ENCODE data around the gene IRF6.
A peak's percentile ranks its signal among the peaks of the same experiment; 100 is the strongest.

DNA sequence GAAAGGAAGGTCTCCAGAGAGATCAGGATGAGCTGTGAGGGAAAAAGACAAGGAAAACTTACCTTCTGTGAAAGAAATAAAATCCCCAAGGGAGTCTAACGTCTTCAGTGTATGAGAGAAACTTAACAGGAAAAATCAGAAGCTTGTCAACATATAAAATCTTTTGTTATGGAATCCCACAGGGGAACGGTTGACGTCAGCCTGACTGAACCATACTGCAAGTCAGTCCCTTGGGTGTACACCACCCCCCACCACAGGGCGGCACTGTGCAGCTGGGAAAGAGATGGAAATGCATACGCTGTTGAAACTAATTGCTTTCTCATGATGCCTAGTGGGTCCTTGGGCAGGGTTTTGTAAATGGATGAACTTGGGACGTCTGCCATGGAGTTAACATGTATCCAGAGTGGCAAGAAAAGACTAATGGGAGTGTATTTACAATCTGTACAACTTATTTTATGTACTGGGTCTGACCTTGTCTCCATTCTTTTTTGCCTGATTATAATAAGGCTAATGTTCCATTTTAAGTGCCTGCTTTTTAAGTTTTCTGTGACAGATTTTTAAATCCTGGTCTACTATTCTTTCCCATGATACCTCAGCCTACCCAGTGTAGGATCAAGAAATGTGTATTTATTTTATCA is 44.5 kb upstream of the IRF6 start:
- TF ChIP-seq, protein P1, sequence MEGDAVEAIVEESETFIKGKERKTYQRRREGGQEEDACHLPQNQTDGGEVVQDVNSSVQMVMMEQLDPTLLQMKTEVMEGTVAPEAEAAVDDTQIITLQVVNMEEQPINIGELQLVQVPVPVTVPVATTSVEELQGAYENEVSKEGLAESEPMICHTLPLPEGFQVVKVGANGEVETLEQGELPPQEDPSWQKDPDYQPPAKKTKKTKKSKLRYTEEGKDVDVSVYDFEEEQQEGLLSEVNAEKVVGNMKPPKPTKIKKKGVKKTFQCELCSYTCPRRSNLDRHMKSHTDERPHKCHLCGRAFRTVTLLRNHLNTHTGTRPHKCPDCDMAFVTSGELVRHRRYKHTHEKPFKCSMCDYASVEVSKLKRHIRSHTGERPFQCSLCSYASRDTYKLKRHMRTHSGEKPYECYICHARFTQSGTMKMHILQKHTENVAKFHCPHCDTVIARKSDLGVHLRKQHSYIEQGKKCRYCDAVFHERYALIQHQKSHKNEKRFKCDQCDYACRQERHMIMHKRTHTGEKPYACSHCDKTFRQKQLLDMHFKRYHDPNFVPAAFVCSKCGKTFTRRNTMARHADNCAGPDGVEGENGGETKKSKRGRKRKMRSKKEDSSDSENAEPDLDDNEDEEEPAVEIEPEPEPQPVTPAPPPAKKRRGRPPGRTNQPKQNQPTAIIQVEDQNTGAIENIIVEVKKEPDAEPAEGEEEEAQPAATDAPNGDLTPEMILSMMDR (IDR thresholded peaks at IDR 0.05): peak in 5 of 6 experiments; percentile 10 to 66 (median 29)
- no peak for TF ChIP-seq POLR2A (IDR thresholded peaks at IDR 0.05)

All from esophagus squamous epithelium (tissue), 4 donors.